Measurements from ENCODE around the gene KRTAP1-4.
A peak's percentile ranks its signal among the peaks of the same experiment; 100 is the strongest.
"Not testable (repeated sequence)": the region's sequence is repeated elsewhere in the genome, so short reads cannot be mapped to it uniquely, and the experiment has no call there.

The KRTAP1-4 gene, protein sequence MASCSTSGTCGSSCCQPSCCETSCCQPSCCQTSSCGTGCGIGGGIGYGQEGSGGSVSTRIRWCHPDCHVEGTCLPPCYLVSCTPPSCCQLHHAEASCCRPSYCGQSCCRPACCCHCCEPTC

GRCh38 chr17:41029633-41030245 is at the start of gene KRTAP1-4:
TSS of gene KRTAP1-4 (minus strand) at chr17:41030195. CDS start at chr17:41030078, 117 bp downstream.
- Mint-ChIP-seq H3K4me1 (no peaks in the 10 kb centered on the region), H3K4me3 (no peak within 1 kb of the TSS), H3K27ac (no peak within 1 kb of the TSS), H3K36me3 (no peaks in the 10 kb centered on the region), H3K27me3 (peaks cover 65% of the 10 kb centered on the region), H3K9me3 (no peaks in the 10 kb centered on the region)
- ATAC-seq, result peak; percentile 12

GRCh38 chr17:41076788-41077187 is 46.8 kb upstream of the KRTAP1-4 start:
- Mint-ChIP-seq H3K4me3 (no peak overlapping the region), H3K36me3 (no peaks in the 10 kb centered on the region), H3K9me3 (peaks cover 6% of the 10 kb centered on the region), H3K4me1 (no peaks in the 10 kb centered on the region), H3K27ac (no peak overlapping the region), H3K27me3 (peaks cover 58% of the 10 kb centered on the region)
- ATAC-seq, result no peak

- Mint-ChIP-seq H3K9me3 (peaks cover 6% of the 10 kb centered on the region), H3K36me3 (no peaks in the 10 kb centered on the region), H3K27ac (no peak overlapping the region), H3K4me1 (no peaks in the 10 kb centered on the region), H3K27me3 (peaks cover 48% of the 10 kb centered on the region), H3K4me3 (no peak overlapping the region)
- ATAC-seq, result no peak
These were observed 43.7 kb upstream of the KRTAP1-4 start for GRCh38 chr17:41073676-41074075.

DNA sequence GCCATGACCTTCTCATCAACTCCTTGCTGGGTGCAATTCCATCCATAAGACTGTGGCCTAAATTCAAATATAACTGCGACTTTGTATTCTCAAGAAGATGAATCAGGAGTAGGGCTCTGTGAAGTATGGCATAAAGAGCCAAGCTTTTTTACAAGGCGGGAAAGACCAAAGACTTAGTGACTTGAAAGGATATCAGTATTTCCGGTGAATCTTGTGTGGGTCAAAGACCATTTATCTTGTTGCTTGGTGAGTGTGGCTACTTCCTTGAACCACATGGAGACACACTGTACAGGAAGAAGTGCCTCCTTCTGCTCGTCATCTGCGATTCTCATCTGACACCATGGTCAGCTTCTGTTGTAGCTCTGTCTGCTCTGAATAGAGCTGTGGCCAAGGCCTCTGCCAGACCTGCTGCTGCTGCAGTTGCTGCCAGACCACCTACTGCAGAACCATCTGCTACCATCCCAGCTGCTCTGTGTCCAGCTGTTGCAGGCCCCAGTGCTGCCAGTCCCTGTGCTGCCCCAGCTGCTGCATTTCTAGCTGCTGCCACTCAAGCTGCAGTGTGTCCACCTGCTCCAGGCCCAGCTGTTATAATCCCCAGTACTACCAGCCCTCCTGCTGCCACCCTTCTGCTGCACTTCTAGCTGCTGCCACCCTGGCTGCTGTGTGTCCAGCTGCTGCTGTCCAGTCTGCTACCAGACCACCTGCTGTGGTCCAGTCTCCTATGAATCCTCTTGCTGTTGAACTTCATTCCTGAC is 41.8 kb upstream of the KRTAP1-4 start:
- Mint-ChIP-seq H3K4me3 (no peak overlapping the region), H3K36me3 (no peaks in the 10 kb centered on the region), H3K4me1 (no peaks in the 10 kb centered on the region), H3K27ac (no peak overlapping the region), H3K27me3 (peaks cover 44% of the 10 kb centered on the region), H3K9me3 (peaks cover 4% of the 10 kb centered on the region)
- ATAC-seq, result no peak

DNA sequence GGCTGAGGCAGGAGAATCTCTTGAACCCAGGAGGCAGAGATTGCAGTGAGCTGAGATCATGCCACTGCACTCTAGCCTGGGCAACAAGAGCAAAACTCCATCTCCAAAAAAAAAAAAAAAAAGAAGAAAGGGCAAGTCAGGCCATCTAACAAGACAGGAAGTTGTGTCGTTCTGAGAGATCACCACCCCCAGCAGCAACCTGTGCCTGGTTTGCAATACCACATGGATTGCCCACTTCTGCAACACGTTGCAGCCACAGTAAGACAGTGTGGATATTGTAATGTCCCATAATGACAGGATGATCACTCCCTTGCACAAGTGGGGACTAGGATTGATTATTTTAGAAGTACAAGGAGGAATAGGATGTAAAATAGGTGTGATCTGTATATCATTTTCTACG is 39.0 kb upstream of the KRTAP1-4 start:
- no peaks in the 10 kb centered on the region for H3K36me3 Mint-ChIP-seq

DNA sequence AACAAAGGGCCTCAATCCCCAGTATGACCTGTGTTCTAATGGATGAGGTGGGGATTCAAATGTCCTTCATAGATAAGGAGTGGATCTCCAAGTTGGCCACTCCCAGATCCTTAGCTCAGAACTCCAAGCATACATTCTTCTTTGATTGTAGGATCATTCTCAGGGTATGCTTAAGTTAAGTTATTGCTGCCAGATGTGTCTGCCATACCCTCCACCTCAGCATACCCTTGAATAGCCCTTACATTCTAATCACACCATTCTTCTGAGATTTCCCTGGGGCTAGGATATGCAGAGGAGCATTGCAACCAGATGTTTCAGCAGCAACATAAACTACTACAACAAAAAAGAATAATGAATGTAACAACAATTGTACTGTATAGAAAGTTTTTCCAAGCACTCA is 37.3 kb upstream of the KRTAP1-4 start:
- Mint-ChIP-seq H3K9me3 (no peaks in the 10 kb centered on the region), H3K36me3 (no peaks in the 10 kb centered on the region), H3K4me1 (no peaks in the 10 kb centered on the region), H3K27ac (no peak overlapping the region), H3K27me3 (peaks cover 7% of the 10 kb centered on the region), H3K4me3 (no peak overlapping the region)
- ATAC-seq, result no peak

More for the DNA sequence above, 39.0 kb upstream of the KRTAP1-4 start:
- Mint-ChIP-seq H3K4me3 (no peak overlapping the region), H3K9me3 (no peaks in the 10 kb centered on the region), H3K27ac (no peak overlapping the region), H3K4me1 (no peaks in the 10 kb centered on the region), H3K27me3 (peaks cover 19% of the 10 kb centered on the region)
- ATAC-seq, result no peak

GRCh38 chr17:41065829-41066624 is 36.0 kb upstream of the KRTAP1-4 start, which contains the start of gene KRTAP2-4:
TSS of gene KRTAP2-4 (minus strand) at chr17:41065879. CDS start at chr17:41065845, 34 bp downstream.
- no peak for ATAC-seq
- Mint-ChIP-seq H3K9me3 (no peaks in the 10 kb centered on the region), H3K36me3 (no peaks in the 10 kb centered on the region), H3K4me1 (no peaks in the 10 kb centered on the region), H3K27ac (no peak within 1 kb of the TSS), H3K4me3 (no peak within 1 kb of the TSS), H3K27me3 (peaks cover 7% of the 10 kb centered on the region)

GRCh38 chr17:41065016-41065689 is 35.2 kb upstream of the KRTAP1-4 start:
- not testable (repeated sequence) for H3K9me3 Mint-ChIP-seq, H3K4me3 Mint-ChIP-seq, H3K4me1 Mint-ChIP-seq, H3K36me3 Mint-ChIP-seq, ATAC-seq, H3K27ac Mint-ChIP-seq
- peaks cover 15% of the 10 kb centered on the region for H3K27me3 Mint-ChIP-seq

DNA sequence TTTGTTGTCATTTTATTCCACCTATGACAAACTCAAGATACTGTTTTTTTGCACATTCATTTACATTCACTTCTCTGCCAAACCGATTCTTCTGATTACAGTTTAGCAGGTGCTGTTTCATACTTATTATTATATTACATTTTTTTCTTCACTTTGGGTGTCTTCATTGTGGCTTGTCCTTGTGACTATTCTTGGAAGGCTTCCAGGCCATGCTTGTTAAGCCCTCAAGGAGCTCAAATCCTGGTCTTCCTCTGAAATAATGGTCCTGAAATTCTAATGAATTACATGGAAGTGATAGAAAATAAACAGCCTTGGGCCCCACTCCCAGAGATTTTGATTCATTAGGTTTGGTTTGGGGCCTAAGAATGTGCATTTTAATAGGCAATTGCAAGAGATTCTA is 34.3 kb upstream of the KRTAP1-4 start:
- Mint-ChIP-seq H3K27me3 (peaks cover 22% of the 10 kb centered on the region), H3K36me3 (no peaks in the 10 kb centered on the region), H3K9me3 (no peaks in the 10 kb centered on the region)

GRCh38 chr17:41063449-41063848 is 33.5 kb upstream of the KRTAP1-4 start:
- Mint-ChIP-seq H3K4me1 (no peaks in the 10 kb centered on the region), H3K9me3 (no peaks in the 10 kb centered on the region)

More for the DNA sequence above, 34.3 kb upstream of the KRTAP1-4 start:
- ATAC-seq, result no peak
- H3K4me1 Mint-ChIP-seq, result no peaks in the 10 kb centered on the region
- no peak overlapping the region for H3K27ac Mint-ChIP-seq
- no peak overlapping the region for H3K4me3 Mint-ChIP-seq

GRCh38 chr17:41061964-41062363 is 32.0 kb upstream of the KRTAP1-4 start:
- ATAC-seq, result no peak
- Mint-ChIP-seq H3K9me3 (peaks cover 4% of the 10 kb centered on the region), H3K36me3 (no peaks in the 10 kb centered on the region), H3K4me1 (no peaks in the 10 kb centered on the region), H3K4me3 (no peak overlapping the region), H3K27ac (no peak overlapping the region), H3K27me3 (peaks cover 44% of the 10 kb centered on the region)

More at GRCh38 chr17:41063449-41063848, 33.5 kb upstream of the KRTAP1-4 start:
- Mint-ChIP-seq H3K36me3 (no peaks in the 10 kb centered on the region), H3K27me3 (peaks cover 30% of the 10 kb centered on the region), H3K27ac (no peak overlapping the region), H3K4me3 (no peak overlapping the region)
- ATAC-seq, result no peak

- ATAC-seq, result no peak
- H3K27ac Mint-ChIP-seq, result no peak within 1 kb of the TSS
- peaks cover 4% of the 10 kb centered on the region for H3K9me3 Mint-ChIP-seq
- no peaks in the 10 kb centered on the region for H3K4me1 Mint-ChIP-seq
- H3K4me3 Mint-ChIP-seq, result no peak within 1 kb of the TSS
- H3K36me3 Mint-ChIP-seq, result no peaks in the 10 kb centered on the region
- H3K27me3 Mint-ChIP-seq, result peaks cover 44% of the 10 kb centered on the region
These were observed 30.1 kb upstream of the KRTAP1-4 start, which contains the start of gene KRTAP2-3 for GRCh38 chr17:41060052-41060604. TSS of gene KRTAP2-3 (minus strand) at chr17:41060114. CDS start at chr17:41060050, 64 bp downstream.

- not testable (repeated sequence) for H3K9me3 Mint-ChIP-seq, ATAC-seq, H3K36me3 Mint-ChIP-seq, H3K27ac Mint-ChIP-seq, H3K4me3 Mint-ChIP-seq, H3K4me1 Mint-ChIP-seq
- peaks cover 46% of the 10 kb centered on the region for H3K27me3 Mint-ChIP-seq
These were observed 29.5 kb upstream of the KRTAP1-4 start for GRCh38 chr17:41059276-41060051.

- H3K27ac Mint-ChIP-seq, result no peak overlapping the region
- no peaks in the 10 kb centered on the region for H3K36me3 Mint-ChIP-seq
- peaks cover 4% of the 10 kb centered on the region for H3K9me3 Mint-ChIP-seq
- no peaks in the 10 kb centered on the region for H3K4me1 Mint-ChIP-seq
- ATAC-seq, result no peak
- H3K4me3 Mint-ChIP-seq, result no peak overlapping the region
- peaks cover 53% of the 10 kb centered on the region for H3K27me3 Mint-ChIP-seq
These were observed 28.7 kb upstream of the KRTAP1-4 start for GRCh38 chr17:41058741-41059140.

All from stimulated activated memory B cell treated with anti-CD40 and anti-IgM and Interleukin-4, amounts not matched to agents 10 μg/mL and 1 μg/mL and 100 μg/mL, for 72 hours (primary cell).